Activated CD8-positive, alpha-beta T cell treated with anti-CD3 and anti-CD28 coated beads for 36 hours (primary cell): ENCODE results near the gene GPN1. TPM values are rescaled to one million over a fixed set of nuclear protein-coding genes. Genes with fewer than 3 reads are reported as not detected.
"Not testable (repeated sequence)": the region's sequence is repeated elsewhere in the genome, so short reads cannot be mapped to it uniquely, and the experiment has no call there.

Experiments used
- ATAC-seq: fragments of 200-7000 bp; cut with Tn5 transposase; one replicate; pipeline ENCODE4 v1.10.0; 2021; ENCODE audit warnings: mild to moderate bottlenecking, moderate library complexity
- CTCF ChIA-PET: fragments of 350-600 bp; sonication (Branson Sonifier 250); formaldehyde crosslinking; loops from one replicate; lab custom pipeline; 2021; ENCODE audit warnings: antibody characterized with exemption; lab: Charles Lee
- POLR2A ChIA-PET: fragments of 350-600 bp; sonication (Branson Sonifier 250); formaldehyde crosslinking; loops from one replicate; lab custom pipeline; 2021; ENCODE audit warnings: antibody characterized with exemption; lab: Charles Lee
- DNase-seq: peaks from one replicate; pipeline ENCODE4 v3.0.0-alpha.2; 2020
- H3K27ac Mint-ChIP-seq: one replicate; pipeline ENCODE4 v1.8.0; 2021; ENCODE audit warnings: mild to moderate bottlenecking, mixed read lengths
- H3K27me3 Mint-ChIP-seq: one replicate; pipeline ENCODE4 v1.8.0; 2021; ENCODE audit warnings: mixed read lengths
- H3K36me3 Mint-ChIP-seq: one replicate; pipeline ENCODE4 v1.8.0; 2021; ENCODE audit warnings: low read depth, mixed read lengths
- H3K4me1 Mint-ChIP-seq: one replicate; pipeline ENCODE4 v1.8.0; 2021; ENCODE audit warnings: low read depth, mixed read lengths
- H3K4me3 Mint-ChIP-seq: one replicate; pipeline ENCODE4 v1.8.0; 2021; ENCODE audit warnings: mild to moderate bottlenecking, moderate library complexity, mixed read lengths
- H3K9me3 Mint-ChIP-seq: one replicate; pipeline ENCODE4 v1.8.0; 2021; ENCODE audit warnings: mixed read lengths
- intact Hi-C: fragments of 100-400 bp; cut with micrococcal nuclease; formaldehyde crosslinking; loops from one replicate; pipeline ENCODE4 v1.10.0; 2022
- total RNA-seq, 2 experiments: library from RNA; stranded (reverse); gene quantifications; one replicate each; pipeline ENCODE4 v1.2.3, GENCODE V29; 2021
- TF ChIP-seq, protein P1 (sequence below): fragments of 200-600 bp; IDR thresholded peaks from one replicate; pipeline ENCODE4 v1.8.0; 2022; ENCODE audit warnings: antibody characterized with exemption, mild to moderate bottlenecking

GPN1 gene
- total RNA-seq, 2 experiments from 2014 or later, result 37.6 to 41.2 TPM

DNA sequence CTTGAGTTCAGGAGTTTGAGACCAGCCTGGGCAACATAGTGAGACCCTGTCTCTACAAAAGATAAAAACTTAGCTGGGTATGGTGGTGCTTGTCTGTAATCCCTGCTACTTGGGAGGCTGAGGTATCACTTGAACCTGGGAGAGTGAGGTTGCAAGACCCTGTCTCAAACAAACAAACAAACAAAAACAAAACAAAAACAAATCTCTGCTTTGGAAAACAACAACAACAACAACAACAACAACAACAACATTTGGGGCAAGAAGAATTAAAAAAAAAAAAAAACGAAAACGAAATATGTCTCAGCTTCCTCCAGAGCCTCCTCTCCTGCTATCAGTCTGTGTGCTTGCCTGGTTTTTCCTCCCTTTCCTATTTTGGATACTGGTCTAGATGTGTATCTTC lies 51.7 kb downstream of the GPN1 start:
- ATAC-seq (no peak), DNase-seq (no peak)
- H3K4me1 Mint-ChIP-seq, result peaks cover 34% of the 10 kb centered on the region
- H3K9me3 Mint-ChIP-seq, result no peaks in the 10 kb centered on the region
- no peaks in the 10 kb centered on the region for H3K27me3 Mint-ChIP-seq
- POLR2A ChIA-PET, result interaction anchor here (1.0 to 1.1 kb wide), 2 partner anchors 17 to 36 kb away, joined by 3 to 4 read pairs; partner anchors contain the start of gene SLC4A1AP
- H3K27ac Mint-ChIP-seq, result no peak overlapping the region
- intact Hi-C loops, result no loop called here
- TF ChIP-seq, protein P1, sequence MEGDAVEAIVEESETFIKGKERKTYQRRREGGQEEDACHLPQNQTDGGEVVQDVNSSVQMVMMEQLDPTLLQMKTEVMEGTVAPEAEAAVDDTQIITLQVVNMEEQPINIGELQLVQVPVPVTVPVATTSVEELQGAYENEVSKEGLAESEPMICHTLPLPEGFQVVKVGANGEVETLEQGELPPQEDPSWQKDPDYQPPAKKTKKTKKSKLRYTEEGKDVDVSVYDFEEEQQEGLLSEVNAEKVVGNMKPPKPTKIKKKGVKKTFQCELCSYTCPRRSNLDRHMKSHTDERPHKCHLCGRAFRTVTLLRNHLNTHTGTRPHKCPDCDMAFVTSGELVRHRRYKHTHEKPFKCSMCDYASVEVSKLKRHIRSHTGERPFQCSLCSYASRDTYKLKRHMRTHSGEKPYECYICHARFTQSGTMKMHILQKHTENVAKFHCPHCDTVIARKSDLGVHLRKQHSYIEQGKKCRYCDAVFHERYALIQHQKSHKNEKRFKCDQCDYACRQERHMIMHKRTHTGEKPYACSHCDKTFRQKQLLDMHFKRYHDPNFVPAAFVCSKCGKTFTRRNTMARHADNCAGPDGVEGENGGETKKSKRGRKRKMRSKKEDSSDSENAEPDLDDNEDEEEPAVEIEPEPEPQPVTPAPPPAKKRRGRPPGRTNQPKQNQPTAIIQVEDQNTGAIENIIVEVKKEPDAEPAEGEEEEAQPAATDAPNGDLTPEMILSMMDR, result no peak
- CTCF ChIA-PET, result interaction anchor here (0.9 to 6.0 kb wide), 3 partner anchors 25 to 360 kb away, joined by 3 to 64 read pairs (median 31); partner anchors contain the start of gene NRBP1
- H3K4me3 Mint-ChIP-seq, result no peak overlapping the region
- peaks cover 30% of the 10 kb centered on the region for H3K36me3 Mint-ChIP-seq

DNA sequence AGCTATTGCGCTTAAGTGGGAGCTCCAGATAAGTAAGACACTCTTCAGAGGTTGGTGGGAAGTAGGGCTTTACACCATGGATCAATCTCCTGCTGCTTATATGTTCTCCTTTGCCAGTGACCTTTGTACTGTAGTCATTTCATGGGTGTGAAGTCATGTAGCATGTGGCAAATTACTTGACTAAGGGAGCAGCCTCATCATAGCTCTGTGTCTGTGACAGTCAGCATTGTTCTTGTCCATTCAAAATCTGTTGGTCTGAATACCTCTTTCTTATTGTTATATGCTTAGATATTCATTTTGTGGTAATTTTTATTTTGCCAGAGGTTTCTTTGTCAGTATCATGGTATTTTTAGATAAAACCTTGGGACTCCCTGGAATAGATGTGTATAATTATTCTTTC lies 53.0 kb downstream of the GPN1 start:
- H3K4me3 Mint-ChIP-seq, result no peak overlapping the region
- DNase-seq (no peak), ATAC-seq (peak; percentile 57)
- intact Hi-C loops, result no loop called here
- POLR2A ChIA-PET, result interaction anchor here (0.7 to 3.3 kb wide), 6 partner anchors 16 to 301 kb away, joined by 3 to 11 read pairs (median 4); partner anchors contain the start of genes PPM1G, SLC4A1AP, SUPT7L and ZNF513
- H3K27me3 Mint-ChIP-seq, result no peaks in the 10 kb centered on the region
- no peaks in the 10 kb centered on the region for H3K9me3 Mint-ChIP-seq
- TF ChIP-seq, protein P1, result no peak
- CTCF ChIA-PET, result interaction anchor here (1.0 to 6.0 kb wide), 15 partner anchors 9 to 943 kb away, joined by 3 to 64 read pairs (median 14); partner anchors contain the start of genes CCDC121, GPN1, NRBP1 and SLC4A1AP
- peaks cover 33% of the 10 kb centered on the region for H3K36me3 Mint-ChIP-seq
- peaks cover 34% of the 10 kb centered on the region for H3K4me1 Mint-ChIP-seq
- peak overlapping the region; percentile 86 for H3K27ac Mint-ChIP-seq

DNA sequence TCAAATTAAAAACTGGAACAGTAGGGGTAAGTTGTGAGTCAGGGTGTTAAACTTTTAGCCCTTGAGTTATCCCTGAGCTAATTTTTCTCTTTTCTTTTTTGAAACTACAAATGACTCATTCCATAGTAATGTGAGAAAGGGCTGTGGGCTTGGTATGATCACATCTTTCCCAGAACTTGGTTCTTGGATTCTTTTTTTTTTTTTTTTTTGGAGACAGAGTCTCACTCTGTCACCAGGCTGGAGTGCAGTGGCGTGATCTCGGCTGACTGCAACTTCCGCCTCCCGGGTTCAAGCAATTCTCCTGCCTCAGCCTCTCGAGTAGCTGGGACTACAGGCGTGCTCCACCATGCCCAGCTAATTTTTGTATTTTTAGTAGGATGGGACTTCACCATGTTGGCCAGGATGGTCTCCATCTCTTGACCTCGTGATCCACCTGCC lies 53.5 kb downstream of the GPN1 start:
- H3K4me3 Mint-ChIP-seq, intact Hi-C loops, H3K27me3 Mint-ChIP-seq, H3K9me3 Mint-ChIP-seq: not testable (repeated sequence)
- CTCF ChIA-PET, result interaction anchor here (0.7 to 6.0 kb wide), 31 partner anchors 10 to 942 kb away, joined by 3 to 64 read pairs (median 8); partner anchors contain the start of genes CCDC121, EIF2B4, GPN1 and GTF3C2
- H3K36me3 Mint-ChIP-seq, result peaks cover 33% of the 10 kb centered on the region
- ATAC-seq (peak; percentile 61), DNase-seq (peak; percentile 20)
- peak overlapping the region; percentile 86 for H3K27ac Mint-ChIP-seq
- POLR2A ChIA-PET, result interaction anchor here (0.8 to 3.3 kb wide), 7 partner anchors 16 to 302 kb away, joined by 3 to 11 read pairs (median 3); partner anchors contain the start of genes PPM1G, SLC4A1AP, SUPT7L and ZNF513
- peaks cover 34% of the 10 kb centered on the region for H3K4me1 Mint-ChIP-seq

DNA sequence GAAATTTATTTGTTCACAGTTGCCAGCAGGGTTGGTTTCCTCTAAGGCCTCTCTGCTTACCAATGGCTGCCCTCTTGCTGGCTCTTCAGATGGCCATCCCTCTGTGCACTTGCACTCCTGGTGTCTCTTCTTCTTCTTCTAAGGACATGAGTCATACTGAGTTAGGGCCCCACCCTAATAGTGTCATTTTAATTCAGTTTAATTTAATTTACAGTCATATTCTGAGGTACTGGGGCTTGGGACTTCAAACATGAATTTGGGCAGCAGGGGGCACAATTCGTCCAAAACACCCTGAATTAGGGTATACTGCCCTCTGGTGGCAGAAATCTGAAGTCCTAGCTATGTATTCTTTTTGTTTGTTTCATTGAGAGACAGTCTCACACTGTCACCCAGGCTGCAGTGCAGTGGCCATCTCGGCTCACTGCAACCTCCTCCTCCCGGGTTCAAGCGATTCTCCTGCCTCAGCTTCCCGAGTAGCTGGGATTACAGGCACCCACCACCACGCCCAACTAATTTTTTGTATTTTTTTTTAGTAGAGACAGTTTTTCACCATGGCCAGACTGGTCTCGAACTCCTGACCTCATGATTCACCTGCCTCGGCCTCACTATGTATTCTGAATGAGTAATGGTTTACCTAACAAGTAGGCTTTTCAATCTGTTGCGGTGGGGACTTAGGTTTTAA lies 54.7 kb downstream of the GPN1 start:
- intact Hi-C loops, result no loop called here
- Mint-ChIP-seq H3K4me1 (peaks cover 34% of the 10 kb centered on the region), H3K36me3 (peaks cover 30% of the 10 kb centered on the region), H3K4me3 (no peak overlapping the region), H3K27me3 (no peaks in the 10 kb centered on the region), H3K27ac (peak overlapping the region; percentile 79), H3K9me3 (no peaks in the 10 kb centered on the region)
- DNase-seq, result peak; percentile 98
- TF ChIP-seq, protein P1, result peak; percentile 100
- CTCF ChIA-PET, result interaction anchor here (0.6 to 6.0 kb wide), 64 partner anchors 8 to 772 kb away, joined by 3 to 64 read pairs (median 4); partner anchors contain the start of genes CCDC121, EIF2B4, GPN1 and GTF3C2
- POLR2A ChIA-PET, result interaction anchor here (1.0 to 3.3 kb wide), 6 partner anchors 19 to 734 kb away, joined by 3 to 11 read pairs (median 4); partner anchors contain the start of genes CCDC121, GPN1, SLC4A1AP and SUPT7L
- peak; percentile 84 for ATAC-seq

DNA sequence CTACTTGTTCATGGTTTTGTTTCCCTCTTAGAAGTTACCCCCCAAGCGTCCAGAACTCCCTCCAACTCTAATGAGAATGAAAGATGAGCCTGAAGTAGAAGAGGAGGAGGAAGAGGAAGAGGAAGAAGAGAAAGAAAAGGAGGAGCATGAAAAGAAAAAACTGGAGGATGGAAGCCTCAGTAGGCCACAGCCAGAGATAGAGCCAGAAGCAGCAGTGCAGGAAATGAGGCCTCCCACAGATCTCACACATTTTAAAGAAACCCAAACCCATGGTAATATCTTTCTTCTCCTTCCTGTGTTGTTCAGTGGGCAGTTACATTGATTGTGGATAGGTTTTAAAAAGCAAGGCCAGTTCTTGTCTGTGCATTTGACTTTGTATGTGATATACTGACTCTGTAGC lies 56.2 kb downstream of the GPN1 start:
- ChIA-PET POLR2A (interaction anchor here (3.3 kb wide), 1 partner anchor 21 kb away, joined by 11 read pairs; the partner anchor contains the start of genes SLC4A1AP and SUPT7L), CTCF (interaction anchor here (3.9 to 6.0 kb wide), 2 partner anchors 19 to 21 kb away, joined by 58 to 64 read pairs; partner anchors contain the start of genes SLC4A1AP and SUPT7L)
- Mint-ChIP-seq H3K4me1 (peaks cover 34% of the 10 kb centered on the region), H3K36me3 (peaks cover 30% of the 10 kb centered on the region), H3K27ac (peak overlapping the region; percentile 75)
- DNase-seq, intact Hi-C loops, ATAC-seq, H3K27me3 Mint-ChIP-seq, H3K4me3 Mint-ChIP-seq, H3K9me3 Mint-ChIP-seq: not testable (repeated sequence)
